Thoracic aorta (tissue), 2 donors: ENCODE measurements around the gene TRIB2. TPM values are rescaled to one million over a fixed set of nuclear protein-coding genes. Genes with fewer than 3 reads are reported as not detected.

Source experiments
- ATAC-seq: fragments of 150-250 bp; one replicate; pipeline ENCODE4 v1.8.0; 2017; ENCODE audit warnings: low read depth; ENCODE audit not compliant: insufficient number of reproducible peaks, low FRiP score
- DNase-seq: peaks from one replicate; pipeline ENCODE4 v3.0.0-alpha.2; 2020; ENCODE audit warnings: low spot score
- H3K27ac ChIP-seq, 2 donors: fragments of 200-600 bp; sonication (generic); 1 replicate in 1 of 2; 2 replicates in 1 of 2; pipeline ENCODE4 v1.5.1; 2016; ENCODE audit warnings: mild to moderate bottlenecking in 2 of 2, moderate library complexity in 2 of 2
- H3K27me3 ChIP-seq: fragments of 200-600 bp; sonication (generic); replicated peaks from 2 replicates; pipeline ENCODE4 v1.6.0; 2016; ENCODE audit warnings: mild to moderate bottlenecking; ENCODE audit not compliant: insufficient read depth
- H3K36me3 ChIP-seq: fragments of 200-600 bp; sonication (generic); one replicate; pipeline ENCODE4 v1.5.1; 2016
- H3K4me1 ChIP-seq, 2 donors: fragments of 200-600 bp; sonication (generic); 1 replicate in 1 of 2; 2 replicates in 1 of 2; pipeline versions ENCODE4 v1.5.1 to v1.6.0; 2016; ENCODE audit warnings: low read depth in 2 of 2, mild to moderate bottlenecking in 1 of 2; ENCODE audit not compliant: control insufficient read depth in 1 of 2
- H3K4me3 ChIP-seq: fragments of 200-600 bp; sonication (generic); 2 replicates; pipeline ENCODE4 v1.5.1; 2016; ENCODE audit warnings: mild to moderate bottlenecking
- H3K9me3 ChIP-seq: fragments of 200-600 bp; sonication (generic); 2 replicates; pipeline ENCODE4 v1.5.1; 2016
- total RNA-seq, 2 donors: library from RNA; depleted of rRNA; stranded (reverse); fragments of >200 nt; gene quantifications; one replicate each; pipeline versions ENCODE4 v1.1.0 to v1.2.3, GENCODE V29; 2016
- TF ChIP-seq, protein P1 (sequence below): fragments of 200-600 bp; sonication (generic); IDR thresholded peaks from one replicate; pipeline ENCODE4 v1.5.1; 2019; ENCODE audit warnings: antibody characterized with exemption

The TRIB2 gene
- total RNA-seq, 2 donors from 2014 or later: 81.4 to 85.6 TPM

DNA sequence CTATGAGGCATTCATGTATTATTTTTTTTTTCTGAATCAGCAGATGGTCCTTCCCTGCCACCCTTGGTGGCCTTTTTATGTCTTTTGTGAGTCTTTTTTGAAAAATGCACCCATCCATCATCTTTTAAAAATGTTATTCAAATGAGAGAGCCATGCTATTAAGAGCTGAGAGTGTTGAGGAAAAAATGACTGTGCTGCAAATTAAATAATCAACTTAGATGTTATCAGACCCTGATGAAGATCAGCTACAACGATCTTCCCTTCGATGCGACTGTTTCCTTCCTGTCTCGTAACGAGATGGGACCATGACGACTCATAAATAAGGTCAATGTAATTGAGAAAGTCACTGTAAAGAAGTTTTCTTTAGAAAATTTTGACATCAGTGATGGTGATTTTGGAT, 44.4 kb downstream of the TRIB2 start:
- TF ChIP-seq, protein P1, sequence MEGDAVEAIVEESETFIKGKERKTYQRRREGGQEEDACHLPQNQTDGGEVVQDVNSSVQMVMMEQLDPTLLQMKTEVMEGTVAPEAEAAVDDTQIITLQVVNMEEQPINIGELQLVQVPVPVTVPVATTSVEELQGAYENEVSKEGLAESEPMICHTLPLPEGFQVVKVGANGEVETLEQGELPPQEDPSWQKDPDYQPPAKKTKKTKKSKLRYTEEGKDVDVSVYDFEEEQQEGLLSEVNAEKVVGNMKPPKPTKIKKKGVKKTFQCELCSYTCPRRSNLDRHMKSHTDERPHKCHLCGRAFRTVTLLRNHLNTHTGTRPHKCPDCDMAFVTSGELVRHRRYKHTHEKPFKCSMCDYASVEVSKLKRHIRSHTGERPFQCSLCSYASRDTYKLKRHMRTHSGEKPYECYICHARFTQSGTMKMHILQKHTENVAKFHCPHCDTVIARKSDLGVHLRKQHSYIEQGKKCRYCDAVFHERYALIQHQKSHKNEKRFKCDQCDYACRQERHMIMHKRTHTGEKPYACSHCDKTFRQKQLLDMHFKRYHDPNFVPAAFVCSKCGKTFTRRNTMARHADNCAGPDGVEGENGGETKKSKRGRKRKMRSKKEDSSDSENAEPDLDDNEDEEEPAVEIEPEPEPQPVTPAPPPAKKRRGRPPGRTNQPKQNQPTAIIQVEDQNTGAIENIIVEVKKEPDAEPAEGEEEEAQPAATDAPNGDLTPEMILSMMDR: no peak
- DNase-seq (no peak), ATAC-seq (no peak)
- no peaks in the 10 kb centered on the region for H3K27me3 ChIP-seq
- no peak overlapping the region for H3K4me3 ChIP-seq
- no peaks in the 10 kb centered on the region for H3K9me3 ChIP-seq
- H3K4me1 ChIP-seq: no peaks in the 10 kb centered on the region
- H3K36me3 ChIP-seq: no peaks in the 10 kb centered on the region
- H3K27ac ChIP-seq: no peak overlapping the region

DNA sequence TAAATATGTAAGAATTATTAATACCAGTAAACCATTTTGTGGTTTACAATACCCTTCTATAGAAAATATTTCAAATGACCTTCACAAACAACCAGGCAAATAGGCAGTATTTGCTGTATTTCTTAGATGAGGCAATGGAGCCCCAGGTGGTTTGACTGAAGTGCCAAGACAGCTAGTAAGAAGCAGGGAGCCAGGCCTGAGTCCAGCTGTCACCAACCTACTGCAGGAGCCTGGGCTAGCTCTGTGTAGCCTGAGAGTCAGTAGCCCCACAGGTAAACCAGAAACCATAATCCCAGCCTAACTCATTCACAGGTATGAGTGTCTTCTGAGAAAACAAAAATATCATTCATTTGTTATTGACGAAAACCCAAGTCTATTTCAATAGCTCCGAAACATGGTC, 45.6 kb downstream of the TRIB2 start:
- ATAC-seq: no peak
- H3K27ac ChIP-seq: no peak overlapping the region
- no peak for DNase-seq

DNA sequence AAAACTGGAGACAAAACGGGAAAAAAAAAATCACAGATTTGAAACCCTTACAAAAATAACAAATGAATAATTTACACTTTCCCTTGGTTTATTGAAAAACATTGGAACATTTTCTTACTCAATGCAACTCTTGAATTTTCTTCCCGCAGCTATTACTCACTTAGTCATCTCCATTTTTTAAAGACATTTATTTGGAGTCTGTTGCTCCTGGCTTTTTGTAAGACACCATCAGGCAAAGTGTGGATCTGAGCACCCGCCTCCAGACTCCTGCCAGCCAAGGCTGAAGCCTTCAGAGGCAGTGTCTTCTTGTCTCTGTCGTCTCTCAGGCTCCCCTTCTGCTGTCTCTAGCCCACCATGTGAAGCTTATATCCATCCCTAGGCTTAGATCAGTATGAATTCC, 46.2 kb downstream of the TRIB2 start:
- Histone ChIP-seq H3K36me3 (no peaks in the 10 kb centered on the region), H3K27ac (no peak overlapping the region), H3K27me3 (no peaks in the 10 kb centered on the region), H3K4me1 (no peaks in the 10 kb centered on the region), H3K4me3 (no peak overlapping the region), H3K9me3 (no peaks in the 10 kb centered on the region)
- DNase-seq: no peak
- no peak for ATAC-seq
- TF ChIP-seq, protein P1: no peak

More for the DNA sequence above, 45.6 kb downstream of the TRIB2 start:
- no peaks in the 10 kb centered on the region for H3K27me3 ChIP-seq
- TF ChIP-seq, protein P1: no peak
- H3K9me3 ChIP-seq: no peaks in the 10 kb centered on the region
- no peaks in the 10 kb centered on the region for H3K36me3 ChIP-seq
- H3K4me3 ChIP-seq: no peak overlapping the region
- H3K4me1 ChIP-seq: no peaks in the 10 kb centered on the region

GRCh38 chr2:12763486-12763885, 46.8 kb downstream of the TRIB2 start:
- H3K36me3 ChIP-seq: no peaks in the 10 kb centered on the region
- H3K4me1 ChIP-seq: no peaks in the 10 kb centered on the region
- no peak for ATAC-seq
- H3K27me3 ChIP-seq: no peaks in the 10 kb centered on the region
- H3K4me3 ChIP-seq: no peak overlapping the region
- no peaks in the 10 kb centered on the region for H3K9me3 ChIP-seq
- no peak for DNase-seq
- no peak overlapping the region for H3K27ac ChIP-seq
- TF ChIP-seq, protein P1: no peak

DNA sequence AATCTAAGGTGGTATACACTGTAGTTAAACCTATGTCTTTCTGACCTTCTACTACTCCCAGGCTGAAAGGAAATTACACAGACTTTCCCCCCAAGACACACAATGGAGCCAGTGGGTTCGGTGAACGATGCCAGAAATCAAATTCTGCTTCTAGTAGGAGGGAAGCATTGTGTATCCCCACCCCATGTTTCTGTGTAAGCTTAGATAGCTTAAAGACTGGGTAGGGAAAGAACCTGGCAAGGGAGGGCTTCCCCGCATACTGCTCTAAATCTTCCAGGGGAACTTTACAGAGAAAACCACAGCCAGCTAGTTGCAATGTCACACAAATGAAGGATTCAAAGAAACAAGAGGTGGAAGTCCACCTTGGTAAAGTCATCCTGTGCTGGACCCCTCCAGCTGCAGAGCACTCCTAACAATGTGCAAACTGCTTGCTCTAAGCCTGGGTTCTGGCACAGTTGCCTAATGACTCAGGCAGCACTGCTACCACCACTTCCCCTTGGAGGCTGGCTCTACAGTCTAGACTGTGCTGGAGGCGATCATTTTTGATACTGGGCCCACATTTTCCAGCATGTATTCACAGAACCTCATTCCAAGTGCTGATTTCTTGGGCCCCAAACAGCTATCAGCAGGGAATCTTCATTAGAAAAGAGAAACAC, 47.5 kb downstream of the TRIB2 start:
- Histone ChIP-seq H3K36me3 (no peaks in the 10 kb centered on the region), H3K27me3 (no peaks in the 10 kb centered on the region), H3K4me3 (no peak overlapping the region), H3K4me1 (no peaks in the 10 kb centered on the region), H3K9me3 (no peaks in the 10 kb centered on the region), H3K27ac (no peak overlapping the region)
- DNase-seq (no peak), ATAC-seq (no peak)
- TF ChIP-seq, protein P1: no peak
